Kidney capillary endothelial cell (primary cell): ENCODE data around the gene POTEI.
"Not testable (repeated sequence)": the region's sequence is repeated elsewhere in the genome, so short reads cannot be mapped to it uniquely, and the experiment has no call there.

Experiments
- DNase-seq: peaks from one replicate; pipeline ENCODE4 v3.0.0-alpha.2; 2018; ENCODE audit warnings: low spot score

POTEI gene

DNA sequence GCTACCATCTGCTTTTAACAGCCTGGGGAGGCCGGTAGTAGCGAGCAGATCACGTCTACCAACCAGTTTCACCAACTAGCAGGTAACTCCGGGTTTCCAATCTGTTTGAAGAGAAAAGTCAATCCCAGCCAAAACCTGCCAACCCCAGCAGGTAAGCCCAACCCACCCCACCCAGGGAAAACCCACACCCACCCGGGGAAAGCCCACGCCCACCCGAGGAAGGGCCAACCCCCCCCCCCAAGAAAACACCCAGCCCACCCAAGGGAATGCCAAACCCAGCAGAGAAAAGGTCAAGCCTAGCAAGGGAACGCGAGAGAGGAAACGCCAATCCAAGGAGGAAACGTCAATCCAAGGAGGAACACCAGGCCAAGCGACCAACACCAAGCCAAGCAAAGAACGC is at the start of gene POTEI:
TSS of gene POTEI (minus strand) at position 101 of the 400 bp plus-strand sequence. CDS start at position 8, 93 bp downstream.
- not testable (repeated sequence) for DNase-seq

GRCh38 chr2:130556441-130556840 is 47.3 kb upstream of the POTEI start:
- DNase-seq = not testable (repeated sequence)

DNA sequence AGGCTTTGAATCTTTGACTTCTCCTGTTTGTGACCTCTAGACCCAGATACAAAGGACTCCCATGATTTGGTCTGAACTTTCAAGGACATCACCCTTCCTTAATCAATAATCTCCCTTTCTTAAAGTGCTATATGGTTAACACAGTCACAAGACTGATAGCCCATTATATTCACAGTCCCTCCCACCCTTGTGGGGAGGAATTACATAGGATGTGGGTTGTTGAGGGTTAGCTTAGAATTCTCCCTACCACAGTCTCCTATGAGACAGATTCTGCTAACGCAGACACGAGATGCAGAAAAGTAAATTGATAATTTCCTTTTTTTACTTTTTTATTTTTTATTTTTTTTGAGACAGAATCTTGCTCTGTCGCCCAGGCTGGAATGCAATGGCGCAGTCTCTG is 45.0 kb upstream of the POTEI start:
- not testable (repeated sequence) for DNase-seq

- not testable (repeated sequence) for DNase-seq
These were observed 40.3 kb upstream of the POTEI start for GRCh38 chr2:130549475-130549874.

- not testable (repeated sequence) for DNase-seq
These were observed 39.3 kb upstream of the POTEI start for GRCh38 chr2:130548418-130548817.

- not testable (repeated sequence) for DNase-seq
These were observed 35.9 kb upstream of the POTEI start for GRCh38 chr2:130544978-130545377.

DNA sequence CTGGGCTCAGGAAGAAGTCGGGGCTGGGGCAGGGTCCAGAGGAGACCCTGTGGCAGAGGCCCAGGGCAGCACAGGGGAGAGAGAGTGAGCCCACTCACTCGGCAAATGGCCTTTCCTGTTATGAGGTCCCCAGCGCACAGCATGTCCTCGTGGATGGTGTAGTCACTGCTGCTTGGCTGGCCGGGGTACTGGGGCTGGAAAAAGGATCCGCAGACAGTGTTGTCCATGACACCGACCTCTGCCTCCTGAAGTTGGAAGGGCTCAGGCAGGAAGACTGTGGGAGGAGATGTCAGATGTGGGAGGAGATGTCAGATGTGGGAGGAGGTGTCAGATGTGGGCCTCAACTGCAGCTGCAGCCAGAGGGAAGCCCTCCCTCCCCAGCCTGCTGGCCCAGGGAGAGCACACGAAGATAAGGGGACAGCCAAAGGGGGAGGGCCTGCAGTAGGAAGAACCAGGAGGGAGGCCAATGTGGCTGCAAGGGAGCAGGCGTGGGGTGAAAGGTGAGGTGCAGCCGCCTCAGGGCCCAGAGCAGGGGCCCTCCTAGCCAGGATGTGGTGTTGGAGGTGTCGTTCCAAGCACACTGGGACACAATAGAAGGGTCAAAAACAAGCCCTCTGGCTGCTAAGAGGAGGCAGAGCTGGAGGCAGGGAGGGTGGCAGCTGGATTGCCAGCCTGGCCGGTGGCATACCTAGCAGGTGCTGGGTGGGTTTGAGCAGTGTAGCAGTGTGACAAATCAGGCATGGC is 34.8 kb upstream of the POTEI start:
- DNase-seq = not testable (repeated sequence)

- DNase-seq = not testable (repeated sequence)
These were observed 33.7 kb upstream of the POTEI start for GRCh38 chr2:130542789-130543188.

- DNase-seq = not testable (repeated sequence)
These were observed 29.1 kb upstream of the POTEI start for GRCh38 chr2:130538271-130538670.

DNA sequence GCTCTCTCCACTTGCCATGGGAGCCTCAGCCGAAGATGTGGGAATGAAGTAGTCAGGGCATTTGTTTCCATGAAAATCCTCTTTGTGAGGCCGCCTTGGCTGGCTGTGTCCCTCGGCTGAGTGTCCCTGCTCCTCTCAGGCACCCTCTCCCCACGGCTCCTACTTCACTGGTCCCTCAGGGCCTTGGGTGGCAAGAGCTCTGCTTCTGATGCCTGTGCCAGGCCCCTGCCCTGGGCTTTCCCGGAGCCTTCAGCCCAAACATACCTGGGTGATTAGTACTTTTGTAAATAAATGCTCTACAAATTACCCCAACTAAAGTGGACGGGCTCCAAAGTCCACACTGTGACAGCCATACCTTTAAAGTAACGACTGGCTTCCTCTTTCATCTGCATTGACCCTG is 27.5 kb upstream of the POTEI start:
- not testable (repeated sequence) for DNase-seq

- not testable (repeated sequence) for DNase-seq
These were observed 22.5 kb upstream of the POTEI start for GRCh38 chr2:130531672-130532071.

GRCh38 chr2:130531225-130531624 is 22.1 kb upstream of the POTEI start:
- DNase-seq = not testable (repeated sequence)

- not testable (repeated sequence) for DNase-seq
These were observed 21.1 kb upstream of the POTEI start for GRCh38 chr2:130530212-130530611.

DNA sequence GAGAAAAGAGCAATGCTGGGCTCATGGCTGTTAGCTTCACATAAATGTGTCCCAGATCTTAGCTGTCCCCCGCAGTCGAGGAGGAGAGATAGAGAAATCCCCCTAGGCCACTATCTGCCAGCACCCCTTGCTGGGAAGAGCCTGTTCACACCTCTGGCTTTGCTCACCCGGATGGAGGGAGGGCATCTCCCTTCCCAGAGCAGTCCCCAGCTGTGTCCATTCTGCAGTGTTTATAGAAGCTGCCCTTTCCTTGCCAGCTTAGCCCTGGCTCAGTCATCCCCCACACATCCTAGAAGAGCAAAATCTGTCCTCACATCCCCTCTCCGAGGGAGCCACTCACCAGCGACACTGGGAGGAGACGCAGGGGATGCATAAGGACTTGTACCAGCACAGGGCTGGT is 20.4 kb upstream of the POTEI start:
- not testable (repeated sequence) for DNase-seq

DNA sequence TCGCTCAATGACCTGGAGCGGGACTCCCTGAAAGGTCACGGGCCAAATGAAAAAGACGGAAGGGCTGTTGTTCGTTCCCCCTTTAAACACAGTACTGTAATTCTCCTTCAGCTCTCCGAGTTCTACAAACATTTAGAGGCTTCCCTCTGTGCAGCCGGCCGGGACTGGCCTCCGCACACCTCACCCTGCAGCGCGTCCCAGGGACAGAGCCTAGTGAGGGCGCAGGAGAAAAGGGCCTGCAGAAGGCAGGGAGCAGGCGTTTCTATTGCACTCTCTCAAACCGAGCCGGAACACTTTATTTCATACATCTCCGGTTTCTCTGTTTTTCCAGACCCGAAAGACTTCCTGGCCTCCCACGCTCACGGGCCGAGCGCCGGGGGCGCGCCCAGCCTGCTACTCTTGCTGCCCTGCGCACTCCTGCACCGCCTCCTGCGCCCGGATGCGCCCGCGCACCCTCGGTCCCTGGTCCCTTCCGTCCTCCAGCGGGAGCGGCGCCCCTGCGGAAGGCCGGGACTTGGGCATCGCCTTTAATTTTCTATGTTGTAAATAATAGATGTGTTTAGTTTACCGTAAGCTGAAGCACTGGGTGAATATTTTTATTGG is 18.3 kb upstream of the POTEI start:
- DNase-seq = not testable (repeated sequence)

DNA sequence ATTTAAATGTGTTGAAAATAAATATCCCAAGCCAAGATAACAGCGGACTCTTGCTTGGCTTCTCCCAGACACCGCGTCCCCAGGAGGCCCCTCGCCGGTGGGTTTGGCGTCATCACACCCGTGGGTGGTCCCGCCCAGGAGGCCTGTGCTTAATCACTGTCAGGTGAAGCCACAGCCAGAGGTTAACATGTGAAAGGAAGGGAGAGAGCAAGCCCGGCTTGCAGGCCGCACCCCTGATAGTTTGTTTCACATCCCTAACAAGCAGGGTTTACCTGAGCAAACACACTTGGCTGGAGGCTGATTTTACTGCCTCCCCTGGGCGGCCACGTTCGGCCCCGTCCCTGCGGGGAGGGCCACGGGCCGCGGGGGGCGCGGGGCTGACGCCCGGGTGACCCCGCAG is 13.3 kb upstream of the POTEI start:
- not testable (repeated sequence) for DNase-seq

DNA sequence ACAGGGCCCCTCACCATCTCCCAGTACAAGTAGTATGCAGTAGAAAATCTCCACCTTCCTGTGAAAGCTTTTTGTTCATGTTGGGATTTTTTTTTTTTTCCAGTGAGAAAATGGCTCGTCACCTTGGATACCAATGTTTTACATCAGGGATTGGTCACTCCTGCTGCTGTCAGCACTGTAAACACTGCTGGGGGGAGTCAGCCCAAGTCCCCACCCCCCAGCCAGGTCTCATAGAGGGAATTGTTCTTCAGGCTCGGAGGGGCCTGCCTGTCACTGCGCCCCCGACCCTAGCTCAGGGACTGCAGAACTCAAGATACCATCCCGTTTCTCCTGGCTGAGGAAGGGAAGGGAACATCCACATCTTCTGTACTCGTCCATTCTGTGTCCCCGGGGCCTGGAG is 11.9 kb upstream of the POTEI start, which contains the start of gene CFC1B:
TSS of gene CFC1B (plus strand) at position 231 of the 400 bp plus-strand sequence. CDS start 263 bp downstream, outside the sequence.
- not testable (repeated sequence) for DNase-seq

DNA sequence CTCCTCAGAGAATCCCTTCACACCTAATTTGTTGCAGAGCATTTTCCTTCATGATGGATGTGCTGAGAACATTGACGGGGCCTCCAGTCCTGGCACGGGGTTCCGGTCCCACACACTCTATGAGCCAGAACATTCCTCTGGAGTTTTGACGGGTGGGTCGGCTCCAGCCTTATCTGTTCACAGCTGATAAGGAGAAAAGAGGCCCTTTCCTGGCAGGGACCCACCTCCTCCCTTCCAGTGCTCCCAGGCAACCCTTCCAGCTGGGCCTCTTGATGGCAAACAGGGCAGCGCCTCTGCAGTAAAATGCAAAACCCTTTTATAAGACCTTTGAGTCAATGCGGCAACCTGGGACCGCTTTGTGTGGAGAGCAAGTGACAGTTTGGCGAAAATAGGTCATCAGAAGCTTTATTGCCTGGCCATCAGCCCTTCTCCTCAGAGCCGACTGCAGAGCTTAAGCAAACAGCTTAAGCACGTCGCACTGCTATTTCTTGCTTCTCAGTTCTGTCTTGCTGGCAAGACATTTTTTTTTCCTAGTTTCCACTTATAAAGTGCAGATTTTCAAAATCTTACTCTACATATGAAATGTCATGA is 9.5 kb upstream of the POTEI start:
- DNase-seq = not testable (repeated sequence)

DNA sequence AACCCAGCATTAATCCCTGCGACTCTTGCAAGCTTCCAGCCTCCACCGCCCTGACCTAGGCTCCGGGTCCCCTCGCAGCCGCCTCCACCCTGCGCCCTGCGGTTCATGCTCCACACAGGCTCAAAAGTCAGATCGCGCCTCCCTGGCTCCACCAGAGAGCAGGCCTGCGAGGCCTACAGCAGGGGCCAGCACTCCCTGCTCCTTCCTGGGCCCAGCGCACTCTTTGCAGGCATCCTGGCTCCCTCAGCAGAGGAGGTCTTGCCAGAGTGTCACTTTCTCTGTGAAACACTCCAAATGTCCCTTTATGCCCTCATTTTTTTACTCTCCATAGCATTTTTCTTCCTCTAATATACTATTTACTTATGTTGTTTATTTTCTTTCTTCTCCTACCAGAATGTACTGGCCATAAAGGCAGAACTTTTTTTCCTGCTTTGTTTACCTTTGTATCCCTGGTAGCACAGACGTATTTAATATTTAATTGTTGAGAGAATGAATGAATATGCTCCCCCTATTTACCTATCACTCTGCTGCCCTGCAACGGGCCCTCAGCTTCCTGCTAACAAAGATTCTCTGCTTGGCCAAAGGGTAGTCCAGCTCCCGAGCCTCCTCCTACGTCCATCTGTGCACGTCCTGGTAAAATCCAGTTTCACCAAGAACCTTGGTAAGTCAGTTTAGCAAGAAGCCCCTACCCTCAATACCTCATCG is 2.8 kb upstream of the POTEI start:
- not testable (repeated sequence) for DNase-seq

DNA sequence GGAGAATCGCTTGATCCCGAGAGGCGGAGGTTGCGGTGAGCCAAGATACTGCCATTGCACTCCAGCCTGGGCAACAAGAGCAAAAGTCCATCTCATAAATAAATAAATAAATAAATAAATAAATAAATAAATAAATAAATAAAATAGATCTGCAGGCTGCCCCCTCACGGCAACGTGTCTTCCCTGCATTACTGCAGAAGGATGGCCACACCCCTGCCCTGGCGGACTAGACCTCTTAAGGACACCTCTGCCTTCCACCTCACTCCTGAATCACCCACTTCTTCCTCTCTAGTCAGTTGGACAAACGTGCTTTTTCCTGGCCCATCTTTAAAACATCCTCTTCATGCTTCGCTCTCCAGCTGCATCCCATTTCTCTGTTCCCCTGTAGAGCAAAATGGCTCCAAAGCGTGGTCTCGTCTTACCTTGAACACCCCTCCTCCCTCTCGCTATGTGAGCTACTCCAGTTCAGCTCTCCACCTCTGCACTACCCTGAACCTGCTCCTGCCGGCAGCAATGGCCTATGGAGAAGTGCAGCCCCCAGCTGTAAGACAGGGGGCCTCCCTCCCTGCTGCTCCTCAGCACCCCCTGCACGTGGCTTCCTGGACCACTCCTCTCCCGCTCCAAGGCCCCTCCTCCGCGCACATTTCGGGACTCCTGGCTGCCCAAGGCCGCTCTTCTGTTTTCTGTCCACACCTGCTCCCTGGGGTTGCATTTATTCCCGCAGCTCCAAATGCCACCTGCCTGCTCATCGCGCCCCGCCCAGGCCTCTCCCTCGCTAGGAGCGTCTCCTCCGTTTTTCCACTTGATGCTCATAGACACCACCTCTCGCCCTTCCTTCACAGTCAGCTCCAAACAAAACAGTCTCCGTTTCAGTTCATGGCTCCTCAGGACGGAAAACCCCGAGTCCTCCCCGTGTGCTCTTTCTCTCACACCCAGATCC is 1.9 kb upstream of the POTEI start:
- not testable (repeated sequence) for DNase-seq

GRCh38 chr2:130491073-130491472 is 18.1 kb downstream of the POTEI start:
- DNase-seq = not testable (repeated sequence)
